ENCODE measurements around the gene REEP6. TPM values are rescaled to one million over a fixed set of nuclear protein-coding genes. Genes with fewer than 3 reads are reported as not detected.

The REEP6 gene
- total RNA-seq, 2 experiments from 2014 or later: 2.0 to 2.3 TPM

DNA sequence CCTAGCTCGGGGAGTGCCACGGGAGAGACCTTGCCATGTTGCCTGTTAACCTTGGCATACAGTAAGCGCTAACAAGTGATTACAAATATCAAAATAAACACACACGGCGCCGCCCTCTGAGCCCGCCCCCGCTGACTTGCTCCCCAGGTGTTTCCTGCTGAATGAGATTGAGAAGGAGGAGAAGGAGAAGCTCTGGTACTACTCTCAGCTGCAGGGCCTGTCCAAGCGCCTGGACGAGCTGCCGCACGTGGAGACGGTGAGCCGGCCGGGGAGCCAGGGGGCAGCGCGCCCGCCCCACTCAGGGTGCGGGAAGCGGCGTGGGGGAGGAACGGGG is 36.0 kb upstream of the REEP6 start:
- ChIA-PET CTCF (interaction anchor here (1.5 to 2.7 kb wide), 4 partner anchors 10 to 22 kb away, joined by 3 to 8 read pairs (median 6); no protein-coding TSS in a partner anchor), POLR2A (interaction anchor here (0.6 to 0.8 kb wide), 3 partner anchors 10 to 458 kb away, joined by 3 to 8 read pairs (median 7); no protein-coding TSS in a partner anchor)

DNA sequence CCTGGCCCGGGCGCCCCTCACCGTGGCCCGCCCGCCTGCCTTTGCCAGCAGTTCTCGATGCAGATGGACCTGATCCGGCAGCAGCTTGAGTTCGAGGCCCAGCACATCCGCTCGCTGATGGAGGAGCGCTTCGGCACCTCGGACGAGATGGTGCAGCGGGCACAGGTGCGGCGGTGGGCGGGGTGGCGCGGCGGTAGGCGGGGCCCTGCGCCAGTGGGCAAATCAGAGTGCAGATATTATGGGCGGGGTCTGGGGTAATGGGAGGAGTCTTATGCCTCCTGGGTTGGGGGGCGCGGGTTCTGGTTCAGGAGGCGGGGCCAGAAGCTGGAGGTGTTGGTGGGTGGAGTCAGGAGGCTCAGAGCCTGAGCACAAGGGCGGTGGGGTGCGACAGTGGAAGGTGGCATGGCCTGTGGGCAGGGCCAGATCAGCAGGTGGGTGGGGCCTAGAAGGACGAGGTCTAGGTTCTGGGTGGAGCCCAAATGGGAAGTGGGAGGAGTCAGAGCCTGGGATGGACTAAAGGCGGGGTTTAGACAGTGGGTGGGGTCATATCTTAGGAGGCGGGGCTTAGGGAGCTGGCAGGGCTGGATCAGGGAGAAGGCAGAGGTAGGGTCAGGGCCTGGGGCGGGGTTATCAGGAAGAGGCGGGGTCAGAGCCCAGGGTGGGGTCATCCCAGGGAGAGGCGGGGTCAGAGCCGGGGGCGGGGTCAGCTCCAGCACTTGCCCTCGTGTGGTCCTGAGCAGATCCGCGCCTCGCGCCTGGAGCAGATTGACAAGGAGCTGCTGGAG is 35.5 kb upstream of the REEP6 start:
- POLR2A ChIA-PET: interaction anchor here (0.5 to 0.6 kb wide), 3 partner anchors 14 to 459 kb away, joined by 3 to 7 read pairs (median 7); no protein-coding TSS in a partner anchor

DNA sequence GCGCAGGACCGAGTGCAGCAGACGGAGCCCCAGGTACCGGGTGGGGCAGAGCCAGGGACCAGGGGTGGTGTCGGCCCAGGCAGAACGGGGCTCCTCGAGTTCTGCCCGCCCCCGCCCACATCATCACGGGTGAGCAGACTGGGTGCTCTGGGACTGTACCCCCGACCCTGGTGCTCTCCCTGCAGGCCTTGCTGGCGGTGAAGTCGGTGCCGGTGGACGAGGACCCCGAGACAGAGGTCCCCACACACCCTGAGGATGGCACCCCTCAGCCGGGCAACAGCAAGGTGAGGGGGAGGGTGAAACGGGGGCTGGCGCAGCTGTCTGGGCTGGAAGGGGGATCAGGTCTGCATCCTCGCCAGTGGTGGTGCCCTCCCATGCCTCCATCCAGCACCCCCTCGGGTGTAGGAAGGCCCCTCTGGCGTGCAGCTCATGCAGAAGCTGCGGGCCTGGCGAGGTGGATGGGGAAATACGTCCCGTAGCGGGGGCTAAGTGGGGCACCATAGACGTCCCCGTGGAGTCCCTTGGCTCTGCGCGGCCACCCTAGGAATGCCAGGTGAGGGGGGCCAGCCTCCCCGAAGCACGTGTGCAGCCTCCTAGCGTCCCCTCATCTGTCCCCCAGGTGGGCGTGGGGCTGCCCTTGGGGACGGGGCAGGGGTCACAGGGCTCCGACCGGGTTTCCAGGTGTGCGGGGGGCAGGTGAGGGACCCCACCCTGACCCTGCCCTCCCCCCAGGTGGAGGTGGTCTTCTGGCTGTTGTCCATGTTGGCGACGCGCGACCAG is 34.7 kb upstream of the REEP6 start:
- ChIA-PET POLR2A (interaction anchor here (0.5 kb wide), 1 partner anchor 447 kb away, joined by 7 read pairs; no protein-coding TSS in a partner anchor), CTCF (interaction anchor here (0.6 to 2.7 kb wide), 5 partner anchors 10 to 459 kb away, joined by 3 to 8 read pairs (median 4); no protein-coding TSS in a partner anchor)

More for the DNA sequence above, 35.5 kb upstream of the REEP6 start:
- CTCF ChIA-PET: interaction anchor here (0.6 to 2.7 kb wide), 6 partner anchors 11 to 458 kb away, joined by 3 to 8 read pairs (median 4); no protein-coding TSS in a partner anchor

DNA sequence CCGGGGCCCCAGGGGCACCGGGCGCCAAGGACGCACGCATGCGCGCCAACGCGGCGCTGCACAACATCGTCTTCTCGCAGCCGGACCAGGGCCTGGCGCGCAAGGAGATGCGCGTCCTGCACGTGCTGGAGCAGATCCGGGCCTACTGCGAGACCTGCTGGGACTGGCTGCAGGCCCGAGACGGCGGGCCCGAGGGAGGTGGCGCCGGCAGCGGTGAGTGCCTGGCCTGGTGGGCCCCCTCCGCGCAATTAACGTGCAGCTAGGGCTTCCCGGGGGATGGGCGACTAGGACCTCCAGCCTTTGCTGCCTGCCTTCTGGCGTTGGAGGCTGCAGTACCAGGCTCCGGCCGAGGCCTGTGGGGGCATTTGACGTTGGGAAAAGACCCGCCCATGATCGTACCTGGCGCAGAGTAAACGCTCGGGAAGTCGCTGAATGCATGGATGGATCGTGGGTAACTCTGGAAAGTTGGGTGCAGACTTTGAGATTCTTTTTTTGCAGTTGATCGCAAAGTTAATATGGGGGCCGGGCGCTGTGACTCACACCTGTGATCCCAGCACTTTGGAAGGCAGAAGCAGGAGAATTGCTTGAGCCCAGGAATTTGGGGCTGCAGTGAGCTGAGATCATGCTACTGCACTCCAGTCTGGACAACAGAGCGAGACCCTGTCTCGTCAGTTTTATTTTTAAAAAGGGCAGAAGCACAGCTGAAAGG is 33.8 kb upstream of the REEP6 start:
- ChIA-PET CTCF (interaction anchor here (1.0 kb wide), 1 partner anchor 13 kb away, joined by 3 read pairs; no protein-coding TSS in a partner anchor), POLR2A (no interaction called here)

DNA sequence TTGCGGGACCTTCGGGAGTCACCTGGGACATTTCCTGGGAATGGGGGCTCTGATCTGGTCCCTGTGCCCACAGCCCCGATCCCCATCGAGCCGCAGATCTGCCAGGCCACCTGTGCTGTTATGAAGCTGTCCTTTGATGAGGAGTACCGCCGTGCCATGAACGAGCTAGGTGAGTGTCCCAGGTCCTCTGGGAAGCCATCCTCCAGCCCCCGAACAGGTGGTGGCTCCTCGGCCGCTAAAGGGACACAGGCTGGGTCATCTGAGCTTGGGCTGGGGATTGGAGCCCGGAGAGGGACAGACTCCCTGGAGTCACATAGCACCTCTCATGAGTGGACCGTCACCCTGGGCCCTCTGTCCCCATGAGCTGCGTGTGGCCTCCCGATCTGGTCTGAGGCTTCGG is 33.1 kb upstream of the REEP6 start:
- CTCF ChIA-PET: interaction anchor here (1.0 to 1.1 kb wide), 2 partner anchors 11 to 13 kb away, joined by 3 read pairs; no protein-coding TSS in a partner anchor
- POLR2A ChIA-PET: no interaction called here

DNA sequence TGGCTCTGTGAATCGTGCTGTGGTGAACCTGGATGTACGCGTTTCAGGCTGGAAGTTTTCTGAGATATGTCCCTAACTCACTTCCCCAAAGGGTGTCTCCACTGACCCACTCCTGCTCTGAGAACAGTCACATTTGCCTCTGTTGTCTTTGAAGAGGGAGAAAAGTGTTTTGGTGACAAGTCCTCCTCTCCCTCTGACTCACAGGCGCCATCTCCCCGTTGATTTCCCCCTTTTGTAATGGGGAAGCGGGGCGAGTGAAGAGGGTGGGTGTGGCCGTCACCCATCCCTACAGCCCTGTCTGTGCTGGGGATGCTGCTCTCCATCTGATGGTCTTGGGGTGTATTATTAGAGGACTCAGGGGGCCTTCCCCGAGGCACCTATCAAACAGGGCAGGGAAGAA is 31.5 kb upstream of the REEP6 start:
- CTCF ChIA-PET: no interaction called here

DNA sequence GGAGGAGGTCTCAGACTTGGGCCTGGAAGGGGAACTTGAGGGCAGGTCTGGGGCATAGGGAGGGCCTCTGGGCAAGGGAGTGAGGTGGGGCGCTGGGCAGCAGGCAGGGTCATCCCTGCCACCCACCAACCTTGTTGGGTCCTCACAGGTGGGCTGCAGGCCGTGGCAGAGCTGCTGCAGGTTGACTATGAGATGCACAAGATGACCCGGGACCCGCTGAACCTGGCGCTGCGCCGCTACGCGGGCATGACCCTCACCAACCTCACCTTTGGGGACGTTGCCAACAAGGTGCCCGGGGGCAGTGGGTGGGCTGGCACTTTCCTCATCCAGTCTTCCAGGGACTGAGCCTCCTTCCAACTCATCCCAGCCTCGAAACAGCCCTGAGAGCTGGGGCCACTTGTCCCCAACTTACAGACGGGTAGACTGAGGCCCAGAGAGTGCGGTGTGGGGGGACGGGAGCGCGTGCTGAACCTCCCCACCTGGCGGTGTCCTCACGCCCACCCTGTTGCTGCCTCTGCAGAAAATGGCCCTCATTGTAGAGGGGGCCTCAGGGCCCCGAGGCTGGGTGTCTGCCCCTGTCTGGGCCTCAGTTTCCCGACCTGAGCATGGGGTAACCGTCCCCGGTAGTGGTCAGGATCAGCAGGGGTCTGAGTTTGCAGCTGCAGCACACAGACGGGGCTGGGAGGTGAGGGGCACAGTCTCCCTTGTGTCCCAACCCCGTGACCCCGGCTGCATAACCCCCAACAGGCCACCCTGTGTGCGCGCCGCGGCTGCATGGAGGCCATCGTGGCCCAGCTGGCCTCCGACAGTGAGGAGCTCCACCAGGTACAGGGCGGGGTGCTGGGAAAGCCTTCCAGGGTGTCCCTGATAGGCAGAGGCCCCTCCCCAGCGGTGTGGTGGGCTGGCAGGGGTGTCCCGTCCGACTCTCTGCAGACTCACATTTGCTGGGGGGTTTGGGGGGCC is 30.7 kb upstream of the REEP6 start:
- CTCF ChIA-PET: no interaction called here
- POLR2A ChIA-PET: no interaction called here

More for the DNA sequence above, 31.5 kb upstream of the REEP6 start:
- POLR2A ChIA-PET: no interaction called here

DNA sequence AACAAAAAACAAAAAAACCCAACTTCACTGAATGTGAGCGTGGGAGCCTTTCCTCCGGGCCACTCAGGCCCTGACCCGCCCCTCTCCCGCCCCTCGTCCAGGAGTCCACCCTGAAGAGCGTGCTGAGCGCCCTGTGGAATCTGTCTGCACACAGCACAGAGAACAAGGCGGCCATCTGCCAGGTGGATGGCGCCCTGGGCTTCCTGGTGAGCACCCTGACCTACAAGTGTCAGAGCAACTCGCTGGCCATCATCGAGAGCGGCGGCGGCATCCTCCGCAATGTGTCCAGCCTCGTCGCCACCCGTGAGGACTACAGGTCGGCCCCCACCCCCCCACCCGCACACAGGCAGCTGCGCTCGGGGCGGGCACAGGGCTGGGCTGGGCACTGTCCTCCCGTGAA is 29.1 kb upstream of the REEP6 start:
- CTCF ChIA-PET: no interaction called here
- POLR2A ChIA-PET: interaction anchor here (0.6 kb wide), 1 partner anchor 15 kb away, joined by 3 read pairs; no protein-coding TSS in a partner anchor

DNA sequence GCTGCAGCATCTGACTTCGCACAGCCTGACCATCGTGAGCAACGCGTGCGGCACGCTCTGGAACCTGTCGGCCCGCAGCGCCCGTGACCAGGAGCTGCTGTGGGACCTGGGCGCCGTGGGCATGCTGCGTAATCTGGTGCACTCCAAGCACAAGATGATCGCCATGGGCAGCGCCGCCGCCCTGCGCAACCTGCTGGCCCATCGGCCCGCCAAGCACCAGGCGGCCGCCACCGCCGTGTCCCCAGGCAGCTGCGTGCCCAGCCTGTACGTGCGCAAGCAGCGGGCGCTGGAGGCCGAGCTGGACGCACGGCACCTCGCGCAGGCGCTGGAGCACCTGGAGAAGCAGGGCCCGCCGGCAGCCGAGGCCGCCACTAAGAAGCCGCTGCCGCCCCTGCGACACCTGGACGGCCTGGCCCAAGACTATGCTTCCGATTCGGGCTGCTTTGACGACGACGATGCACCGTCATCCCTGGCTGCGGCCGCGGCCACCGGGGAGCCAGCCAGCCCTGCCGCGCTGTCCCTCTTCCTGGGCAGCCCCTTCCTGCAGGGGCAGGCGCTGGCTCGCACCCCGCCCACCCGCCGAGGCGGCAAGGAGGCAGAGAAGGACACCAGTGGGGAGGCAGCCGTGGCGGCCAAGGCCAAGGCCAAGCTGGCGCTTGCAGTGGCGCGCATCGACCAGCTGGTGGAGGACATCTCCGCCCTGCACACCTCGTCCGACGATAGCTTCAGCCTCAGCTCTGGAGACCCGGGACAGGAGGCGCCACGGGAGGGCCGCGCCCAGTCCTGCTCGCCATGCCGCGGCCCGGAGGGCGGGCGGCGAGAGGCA is 25.6 kb upstream of the REEP6 start:
- ChIA-PET CTCF (interaction anchor here (1.1 to 3.0 kb wide), 4 partner anchors 9 to 21 kb away, joined by 3 to 10 read pairs (median 8); no protein-coding TSS in a partner anchor), POLR2A (interaction anchor here (0.5 to 2.3 kb wide), 5 partner anchors 22 to 151 kb away, joined by 3 to 14 read pairs (median 3); no protein-coding TSS in a partner anchor)

DNA sequence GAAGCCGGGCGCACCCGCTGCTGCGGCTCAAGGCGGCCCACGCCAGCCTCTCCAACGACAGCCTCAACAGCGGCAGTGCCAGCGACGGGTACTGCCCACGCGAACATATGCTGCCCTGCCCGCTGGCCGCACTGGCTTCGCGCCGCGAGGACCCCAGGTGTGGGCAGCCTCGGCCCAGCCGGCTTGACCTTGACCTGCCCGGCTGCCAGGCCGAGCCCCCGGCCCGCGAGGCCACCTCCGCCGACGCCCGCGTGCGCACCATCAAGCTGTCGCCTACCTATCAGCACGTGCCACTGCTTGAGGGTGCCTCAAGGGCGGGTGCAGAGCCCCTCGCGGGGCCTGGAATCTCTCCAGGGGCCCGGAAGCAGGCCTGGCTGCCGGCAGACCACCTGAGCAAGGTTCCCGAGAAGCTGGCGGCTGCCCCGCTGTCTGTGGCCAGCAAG is 24.9 kb upstream of the REEP6 start:
- CTCF ChIA-PET: interaction anchor here (1.1 to 3.0 kb wide), 4 partner anchors 9 to 21 kb away, joined by 3 to 10 read pairs (median 8); no protein-coding TSS in a partner anchor
- POLR2A ChIA-PET: interaction anchor here (0.5 to 2.3 kb wide), 5 partner anchors 22 to 151 kb away, joined by 3 to 14 read pairs (median 3); no protein-coding TSS in a partner anchor

DNA sequence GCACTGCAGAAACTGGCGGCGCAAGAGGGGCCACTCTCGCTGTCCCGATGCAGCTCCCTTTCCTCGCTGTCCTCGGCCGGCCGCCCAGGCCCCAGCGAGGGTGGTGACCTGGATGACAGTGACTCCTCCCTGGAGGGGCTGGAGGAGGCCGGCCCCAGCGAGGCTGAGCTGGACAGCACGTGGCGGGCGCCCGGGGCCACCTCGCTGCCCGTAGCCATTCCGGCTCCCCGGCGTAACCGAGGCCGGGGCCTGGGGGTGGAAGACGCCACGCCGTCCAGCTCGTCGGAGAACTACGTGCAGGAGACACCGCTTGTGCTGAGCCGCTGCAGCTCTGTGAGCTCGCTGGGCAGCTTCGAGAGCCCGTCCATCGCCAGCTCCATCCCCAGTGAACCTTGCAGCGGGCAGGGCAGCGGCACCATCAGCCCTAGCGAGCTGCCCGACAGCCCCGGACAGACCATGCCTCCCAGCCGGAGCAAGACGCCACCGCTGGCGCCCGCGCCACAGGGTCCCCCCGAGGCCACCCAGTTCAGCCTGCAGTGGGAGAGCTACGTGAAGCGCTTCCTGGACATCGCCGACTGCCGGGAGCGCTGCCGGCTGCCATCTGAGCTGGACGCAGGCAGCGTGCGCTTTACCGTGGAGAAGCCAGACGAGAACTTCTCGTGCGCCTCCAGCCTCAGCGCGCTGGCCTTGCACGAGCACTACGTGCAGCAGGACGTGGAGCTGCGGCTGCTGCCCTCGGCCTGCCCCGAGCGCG is 24.3 kb upstream of the REEP6 start:
- ChIA-PET POLR2A (interaction anchor here (0.5 to 2.3 kb wide), 4 partner anchors 23 to 150 kb away, joined by 3 to 14 read pairs (median 3); no protein-coding TSS in a partner anchor), CTCF (interaction anchor here (1.1 to 3.0 kb wide), 4 partner anchors 8 to 22 kb away, joined by 3 to 10 read pairs (median 8); no protein-coding TSS in a partner anchor)

DNA sequence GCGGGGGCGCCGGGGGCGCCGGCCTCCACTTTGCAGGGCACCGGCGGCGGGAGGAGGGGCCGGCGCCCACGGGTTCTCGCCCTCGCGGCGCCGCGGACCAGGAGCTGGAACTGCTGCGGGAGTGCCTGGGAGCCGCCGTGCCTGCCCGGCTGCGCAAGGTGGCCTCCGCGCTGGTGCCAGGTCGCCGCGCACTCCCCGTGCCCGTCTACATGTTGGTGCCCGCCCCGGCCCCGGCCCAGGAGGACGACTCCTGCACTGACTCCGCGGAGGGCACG is 23.8 kb upstream of the REEP6 start:
- POLR2A ChIA-PET: interaction anchor here (2.3 kb wide), 1 partner anchor 24 kb away, joined by 14 read pairs; no protein-coding TSS in a partner anchor
- CTCF ChIA-PET: interaction anchor here (2.2 to 3.0 kb wide), 2 partner anchors 11 to 22 kb away, joined by 8 to 9 read pairs; no protein-coding TSS in a partner anchor

DNA sequence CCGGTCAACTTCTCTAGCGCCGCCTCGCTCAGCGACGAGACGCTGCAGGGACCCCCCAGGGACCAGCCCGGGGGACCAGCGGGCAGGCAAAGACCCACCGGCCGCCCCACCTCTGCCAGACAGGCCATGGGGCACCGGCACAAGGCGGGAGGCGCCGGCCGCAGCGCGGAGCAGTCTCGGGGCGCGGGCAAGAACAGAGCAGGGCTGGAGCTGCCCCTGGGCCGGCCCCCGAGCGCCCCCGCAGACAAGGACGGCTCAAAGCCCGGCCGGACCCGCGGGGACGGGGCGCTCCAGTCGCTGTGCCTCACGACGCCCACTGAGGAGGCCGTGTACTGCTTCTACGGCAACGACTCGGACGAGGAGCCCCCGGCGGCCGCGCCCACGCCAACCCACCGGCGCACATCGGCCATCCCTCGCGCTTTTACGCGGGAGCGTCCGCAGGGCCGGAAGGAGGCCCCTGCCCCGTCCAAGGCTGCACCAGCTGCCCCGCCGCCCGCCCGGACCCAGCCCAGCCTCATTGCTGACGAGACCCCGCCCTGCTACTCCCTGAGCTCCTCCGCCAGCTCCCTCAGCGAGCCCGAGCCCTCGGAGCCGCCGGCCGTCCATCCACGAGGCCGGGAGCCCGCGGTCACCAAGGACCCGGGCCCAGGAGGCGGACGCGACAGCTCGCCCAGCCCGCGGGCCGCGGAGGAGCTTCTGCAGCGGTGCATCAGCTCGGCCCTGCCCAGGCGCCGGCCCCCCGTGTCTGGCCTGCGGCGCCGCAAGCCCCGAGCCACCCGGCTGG is 23.3 kb upstream of the REEP6 start:
- CTCF ChIA-PET: interaction anchor here (2.2 to 3.0 kb wide), 2 partner anchors 12 to 23 kb away, joined by 8 to 9 read pairs; no protein-coding TSS in a partner anchor

DNA sequence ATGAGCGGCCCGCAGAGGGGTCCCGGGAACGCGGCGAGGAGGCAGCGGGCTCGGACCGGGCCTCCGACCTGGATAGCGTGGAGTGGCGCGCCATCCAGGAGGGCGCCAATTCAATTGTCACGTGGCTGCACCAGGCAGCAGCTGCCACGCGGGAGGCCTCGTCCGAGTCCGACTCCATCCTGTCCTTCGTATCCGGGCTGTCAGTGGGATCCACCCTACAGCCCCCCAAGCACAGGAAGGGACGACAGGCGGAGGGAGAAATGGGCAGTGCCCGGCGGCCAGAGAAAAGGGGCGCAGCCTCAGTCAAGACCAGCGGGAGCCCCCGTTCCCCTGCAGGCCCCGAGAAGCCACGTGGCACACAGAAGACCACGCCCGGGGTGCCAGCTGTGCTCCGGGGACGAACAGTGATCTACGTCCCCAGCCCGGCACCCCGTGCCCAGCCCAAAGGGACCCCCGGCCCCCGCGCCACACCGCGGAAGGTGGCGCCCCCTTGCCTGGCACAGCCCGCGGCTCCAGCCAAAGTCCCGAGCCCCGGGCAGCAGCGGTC is 22.6 kb upstream of the REEP6 start:
- ChIA-PET POLR2A (interaction anchor here (1.1 kb wide), 1 partner anchor 19 kb away, joined by 3 read pairs; no protein-coding TSS in a partner anchor), CTCF (interaction anchor here (0.6 kb wide), 1 partner anchor 27 kb away, joined by 4 read pairs; no protein-coding TSS in a partner anchor)

More for the DNA sequence above, 23.3 kb upstream of the REEP6 start:
- POLR2A ChIA-PET: interaction anchor here (2.3 kb wide), 1 partner anchor 24 kb away, joined by 14 read pairs; no protein-coding TSS in a partner anchor

DNA sequence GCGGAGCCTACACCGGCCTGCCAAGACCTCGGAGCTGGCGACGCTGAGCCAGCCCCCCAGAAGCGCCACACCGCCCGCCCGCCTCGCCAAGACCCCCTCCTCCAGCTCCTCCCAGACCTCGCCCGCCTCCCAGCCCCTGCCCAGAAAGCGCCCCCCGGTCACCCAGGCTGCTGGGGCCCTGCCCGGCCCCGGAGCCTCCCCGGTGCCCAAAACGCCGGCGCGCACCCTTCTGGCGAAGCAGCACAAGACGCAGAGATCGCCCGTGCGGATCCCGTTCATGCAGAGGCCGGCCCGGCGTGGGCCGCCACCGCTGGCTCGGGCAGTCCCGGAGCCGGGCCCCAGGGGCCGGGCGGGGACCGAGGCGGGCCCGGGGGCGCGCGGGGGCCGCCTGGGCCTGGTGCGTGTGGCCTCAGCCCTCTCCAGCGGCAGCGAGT is 22.1 kb upstream of the REEP6 start:
- CTCF ChIA-PET: interaction anchor here (0.6 to 0.7 kb wide), 2 partner anchors 27 to 104 kb away, joined by 3 to 4 read pairs; no protein-coding TSS in a partner anchor

More for the DNA sequence above, 22.1 kb upstream of the REEP6 start:
- POLR2A ChIA-PET: interaction anchor here (1.1 kb wide), 1 partner anchor 20 kb away, joined by 3 read pairs; no protein-coding TSS in a partner anchor

All from activated CD8-positive, alpha-beta memory T cell treated with anti-CD3 and anti-CD28 coated beads for 36 hours (primary cell).